RWPE2 (cell line): ENCODE measurements around the gene AKAP6.

Experiments used
- ATAC-seq: fragments of 200-7000 bp; cut with Tn5 transposase; 3 replicates; pipeline ENCODE4 v1.9.1; 2021; ENCODE audit warnings: low read depth
- DNase-seq: peaks from one replicate; pipeline ENCODE4 v3.0.0-alpha.2; 2020; ENCODE audit warnings: low spot score
- H3K27ac ChIP-seq: fragments of 450-650 bp; 2 replicates; pipeline ENCODE4 v1.5.1; 2017; ENCODE audit warnings: mild to moderate bottlenecking; ENCODE audit not compliant: poor library complexity, severe bottlenecking
- H3K27me3 ChIP-seq: fragments of 250-450 bp; sonication (Bioruptor Pico); 2 replicates; pipeline ENCODE4 v1.5.1; 2021; ENCODE audit warnings: mild to moderate bottlenecking, moderate library complexity; ENCODE audit not compliant: insufficient read depth, poor library complexity, severe bottlenecking
- H3K36me3 ChIP-seq: fragments of 250-450 bp; sonication (Bioruptor Pico); 2 replicates; pipeline ENCODE4 v1.5.1; 2020; ENCODE audit warnings: low read depth, mild to moderate bottlenecking, moderate library complexity
- H3K4me1 ChIP-seq: fragments of 250-450 bp; sonication (Bioruptor Pico); 2 replicates; pipeline ENCODE4 v1.5.1; 2021; ENCODE audit warnings: mild to moderate bottlenecking, moderate library complexity; ENCODE audit not compliant: insufficient read depth, poor library complexity, severe bottlenecking
- H3K4me3 ChIP-seq: fragments of 250-450 bp; sonication (Bioruptor Pico); 2 replicates; pipeline ENCODE4 v1.5.1; 2021; ENCODE audit warnings: mild to moderate bottlenecking, moderate library complexity; ENCODE audit not compliant: severe bottlenecking
- H3K9me3 ChIP-seq: fragments of 250-450 bp; sonication (Bioruptor Pico); 2 replicates; pipeline ENCODE4 v1.5.1; 2021; ENCODE audit warnings: mild to moderate bottlenecking, moderate library complexity; ENCODE audit not compliant: severe bottlenecking
- TF ChIP-seq, protein P1 (sequence below): fragments of 450-650 bp; IDR thresholded peaks from one replicate; pipeline ENCODE4 v1.5.1; 2017; ENCODE audit warnings: mild to moderate bottlenecking, moderate library complexity; ENCODE audit not compliant: poor library complexity, severe bottlenecking

AKAP6 gene

GRCh38 chr14:32427726-32428528 is 98.8 kb downstream of the AKAP6 start:
- Histone ChIP-seq H3K36me3 (no peaks in the 10 kb centered on the region), H3K27me3 (no peaks in the 10 kb centered on the region), H3K4me3 (no peak overlapping the region), H3K27ac (no peak overlapping the region), H3K4me1 (no peaks in the 10 kb centered on the region), H3K9me3 (no peaks in the 10 kb centered on the region)
- TF ChIP-seq, protein P1, sequence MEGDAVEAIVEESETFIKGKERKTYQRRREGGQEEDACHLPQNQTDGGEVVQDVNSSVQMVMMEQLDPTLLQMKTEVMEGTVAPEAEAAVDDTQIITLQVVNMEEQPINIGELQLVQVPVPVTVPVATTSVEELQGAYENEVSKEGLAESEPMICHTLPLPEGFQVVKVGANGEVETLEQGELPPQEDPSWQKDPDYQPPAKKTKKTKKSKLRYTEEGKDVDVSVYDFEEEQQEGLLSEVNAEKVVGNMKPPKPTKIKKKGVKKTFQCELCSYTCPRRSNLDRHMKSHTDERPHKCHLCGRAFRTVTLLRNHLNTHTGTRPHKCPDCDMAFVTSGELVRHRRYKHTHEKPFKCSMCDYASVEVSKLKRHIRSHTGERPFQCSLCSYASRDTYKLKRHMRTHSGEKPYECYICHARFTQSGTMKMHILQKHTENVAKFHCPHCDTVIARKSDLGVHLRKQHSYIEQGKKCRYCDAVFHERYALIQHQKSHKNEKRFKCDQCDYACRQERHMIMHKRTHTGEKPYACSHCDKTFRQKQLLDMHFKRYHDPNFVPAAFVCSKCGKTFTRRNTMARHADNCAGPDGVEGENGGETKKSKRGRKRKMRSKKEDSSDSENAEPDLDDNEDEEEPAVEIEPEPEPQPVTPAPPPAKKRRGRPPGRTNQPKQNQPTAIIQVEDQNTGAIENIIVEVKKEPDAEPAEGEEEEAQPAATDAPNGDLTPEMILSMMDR, result no peak
- ATAC-seq (no peak), DNase-seq (no peak)

DNA sequence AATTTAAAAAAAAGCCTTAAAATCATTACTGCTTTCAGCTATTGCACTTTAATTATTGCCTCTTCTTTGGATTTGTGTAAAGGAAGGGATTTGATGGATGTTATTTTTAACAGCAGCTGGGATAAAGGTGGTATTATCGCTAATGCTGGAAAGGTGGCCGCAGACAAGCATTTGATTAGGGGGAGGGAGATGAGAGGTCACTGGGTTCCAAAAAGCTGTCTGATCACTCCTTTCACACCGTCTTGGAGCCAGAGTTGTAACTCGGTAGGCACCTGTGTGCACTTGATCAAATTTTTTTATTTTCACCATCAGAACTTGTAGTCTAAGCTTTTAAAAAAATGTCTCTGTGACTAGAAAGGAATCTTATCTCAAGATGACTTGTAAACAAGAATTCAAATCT is 99.8 kb downstream of the AKAP6 start:
- H3K9me3 ChIP-seq, result no peaks in the 10 kb centered on the region
- no peak overlapping the region for H3K4me3 ChIP-seq
- no peaks in the 10 kb centered on the region for H3K27me3 ChIP-seq
- H3K4me1 ChIP-seq, result no peaks in the 10 kb centered on the region
- ATAC-seq, result no peak
- no peaks in the 10 kb centered on the region for H3K36me3 ChIP-seq
- TF ChIP-seq, protein P1, result no peak
- no peak for DNase-seq
- H3K27ac ChIP-seq, result no peak overlapping the region

DNA sequence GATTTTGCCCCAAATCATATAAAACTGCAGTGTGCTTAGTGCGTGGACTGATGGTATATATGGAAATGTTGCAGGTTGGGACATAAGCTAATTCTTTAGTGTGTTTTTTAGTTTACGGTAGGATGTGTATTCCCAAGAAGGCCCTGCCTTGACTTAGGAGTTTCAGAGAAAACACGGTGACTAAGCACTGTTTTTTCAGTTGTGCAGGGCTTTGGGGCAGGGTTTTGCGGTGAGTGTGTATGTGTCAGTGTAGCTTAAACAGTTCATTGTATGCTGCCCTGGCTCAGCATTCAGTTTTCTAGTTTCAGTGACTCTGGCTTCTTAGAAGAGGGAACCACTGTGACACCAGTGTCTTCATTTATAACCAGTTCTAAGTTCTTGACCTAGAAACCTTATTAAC is 101.2 kb downstream of the AKAP6 start:
- TF ChIP-seq, protein P1, result no peak
- Histone ChIP-seq H3K36me3 (no peaks in the 10 kb centered on the region), H3K4me1 (no peaks in the 10 kb centered on the region), H3K9me3 (no peaks in the 10 kb centered on the region), H3K27ac (no peak overlapping the region), H3K27me3 (no peaks in the 10 kb centered on the region), H3K4me3 (no peak overlapping the region)
- DNase-seq (no peak), ATAC-seq (no peak)

DNA sequence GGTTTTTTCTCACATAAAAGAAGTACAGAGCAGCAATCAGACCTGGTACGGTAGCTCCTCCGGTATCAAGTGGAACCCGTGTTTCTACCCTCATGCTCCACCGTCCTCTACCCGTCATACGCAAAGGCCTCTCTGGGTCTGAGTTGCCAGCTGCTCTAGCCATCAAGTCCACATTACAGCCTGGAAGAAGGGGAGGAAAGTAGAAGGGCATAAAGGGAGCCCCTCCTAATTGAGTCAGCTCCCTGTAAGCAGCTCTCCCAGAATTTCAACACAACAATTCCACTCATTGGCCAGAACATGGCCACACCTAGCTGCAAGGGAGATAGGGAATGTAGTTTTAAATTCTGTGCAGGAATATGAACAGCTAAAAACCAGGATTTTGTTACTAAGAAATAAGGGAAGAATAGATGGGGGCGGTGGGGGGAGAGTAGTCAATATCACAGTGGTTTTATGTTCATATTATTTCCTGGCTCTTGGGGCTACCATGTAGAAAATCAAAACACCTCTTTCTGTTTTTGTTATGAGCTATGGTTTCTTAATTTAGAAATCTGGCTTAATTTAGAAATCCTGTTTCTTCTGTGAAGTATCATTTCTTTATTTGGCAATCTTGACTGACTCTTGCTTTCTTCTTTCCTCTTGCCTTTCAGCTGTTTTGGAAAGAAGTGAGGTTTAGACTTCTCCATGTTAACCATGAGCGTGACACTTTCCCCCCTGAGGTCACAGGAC is 103.9 kb downstream of the AKAP6 start:
- Histone ChIP-seq H3K9me3 (no peaks in the 10 kb centered on the region), H3K4me3 (no peak overlapping the region), H3K36me3 (no peaks in the 10 kb centered on the region), H3K4me1 (no peaks in the 10 kb centered on the region), H3K27me3 (no peaks in the 10 kb centered on the region), H3K27ac (no peak overlapping the region)
- TF ChIP-seq, protein P1, result no peak
- no peak for DNase-seq
- ATAC-seq, result no peak

DNA sequence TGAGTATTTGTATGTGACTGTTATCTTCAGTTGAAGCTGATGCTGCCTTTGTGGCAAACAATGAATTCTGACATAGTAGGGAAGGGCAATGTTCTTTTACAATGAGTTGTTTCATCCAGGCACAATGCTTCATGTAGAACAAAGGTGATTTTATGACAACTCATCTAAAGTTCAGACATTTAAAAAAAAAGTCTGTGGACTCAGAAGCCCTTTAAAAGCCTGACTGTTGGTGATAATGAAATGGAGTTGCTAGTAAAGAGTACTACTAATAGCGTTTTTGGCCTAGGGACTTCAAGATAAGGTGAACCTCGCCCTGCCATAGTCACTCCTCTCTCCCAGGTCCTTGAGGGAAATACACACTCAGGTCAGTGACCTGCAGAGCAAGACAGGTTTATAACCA is 105.1 kb downstream of the AKAP6 start:
- no peaks in the 10 kb centered on the region for H3K4me1 ChIP-seq
- DNase-seq (no peak), ATAC-seq (no peak)
- H3K36me3 ChIP-seq, result no peaks in the 10 kb centered on the region
- H3K27ac ChIP-seq, result no peak overlapping the region
- H3K4me3 ChIP-seq, result no peak overlapping the region
- no peaks in the 10 kb centered on the region for H3K9me3 ChIP-seq
- no peaks in the 10 kb centered on the region for H3K27me3 ChIP-seq
- TF ChIP-seq, protein P1, result no peak
